ENCODE results near the gene CTNNA2. TPM values are rescaled to one million over a fixed set of nuclear protein-coding genes. Genes with fewer than 3 reads are reported as not detected.

Gene CTNNA2
- total RNA-seq, 1 donor from 2014 or later: 2.9 TPM

DNA sequence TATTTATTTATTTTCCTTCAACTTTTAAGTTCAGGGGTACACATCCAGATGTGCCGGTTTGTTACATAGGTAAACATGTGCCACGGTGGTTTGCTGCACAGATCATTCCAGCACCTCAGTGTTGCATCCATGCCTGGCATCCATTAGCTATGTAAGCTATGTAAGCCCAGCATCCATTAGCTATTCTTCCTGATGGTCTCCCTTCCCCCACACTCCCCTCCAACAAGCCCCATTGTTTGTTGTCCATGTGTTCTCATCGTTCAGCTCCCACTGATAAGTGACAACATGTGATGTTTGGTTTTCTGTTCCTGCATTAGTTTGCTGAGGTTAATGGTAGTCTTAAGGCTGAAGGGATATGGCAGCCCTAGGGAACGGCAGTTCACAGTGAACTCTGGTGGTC lies 203.4 kb downstream of the CTNNA2 start:
- Histone ChIP-seq H3K27me3 (no peaks in the 10 kb centered on the region), H3K36me3 (no peaks in the 10 kb centered on the region), H3K27ac (no peak overlapping the region), H3K4me1 (no peaks in the 10 kb centered on the region), H3K4me3 (no peak overlapping the region), H3K9me3 (no peaks in the 10 kb centered on the region)
- intact Hi-C loops (cut with DNase I): no loop called here
- no peak for DNase-seq (ENCODE audit: extremely low spot score in 2 of 2)
- TF ChIP-seq, protein P1, sequence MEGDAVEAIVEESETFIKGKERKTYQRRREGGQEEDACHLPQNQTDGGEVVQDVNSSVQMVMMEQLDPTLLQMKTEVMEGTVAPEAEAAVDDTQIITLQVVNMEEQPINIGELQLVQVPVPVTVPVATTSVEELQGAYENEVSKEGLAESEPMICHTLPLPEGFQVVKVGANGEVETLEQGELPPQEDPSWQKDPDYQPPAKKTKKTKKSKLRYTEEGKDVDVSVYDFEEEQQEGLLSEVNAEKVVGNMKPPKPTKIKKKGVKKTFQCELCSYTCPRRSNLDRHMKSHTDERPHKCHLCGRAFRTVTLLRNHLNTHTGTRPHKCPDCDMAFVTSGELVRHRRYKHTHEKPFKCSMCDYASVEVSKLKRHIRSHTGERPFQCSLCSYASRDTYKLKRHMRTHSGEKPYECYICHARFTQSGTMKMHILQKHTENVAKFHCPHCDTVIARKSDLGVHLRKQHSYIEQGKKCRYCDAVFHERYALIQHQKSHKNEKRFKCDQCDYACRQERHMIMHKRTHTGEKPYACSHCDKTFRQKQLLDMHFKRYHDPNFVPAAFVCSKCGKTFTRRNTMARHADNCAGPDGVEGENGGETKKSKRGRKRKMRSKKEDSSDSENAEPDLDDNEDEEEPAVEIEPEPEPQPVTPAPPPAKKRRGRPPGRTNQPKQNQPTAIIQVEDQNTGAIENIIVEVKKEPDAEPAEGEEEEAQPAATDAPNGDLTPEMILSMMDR (IDR thresholded peaks at IDR 0.05): no peak
- TF ChIP-seq POLR2A (IDR thresholded peaks at IDR 0.05) (no peak), POLR2AphosphoS5 (IDR thresholded peaks at IDR 0.05; ENCODE audit: insufficient read depth in 1 of 2, low read depth in 1 of 2) (no peak)

DNA sequence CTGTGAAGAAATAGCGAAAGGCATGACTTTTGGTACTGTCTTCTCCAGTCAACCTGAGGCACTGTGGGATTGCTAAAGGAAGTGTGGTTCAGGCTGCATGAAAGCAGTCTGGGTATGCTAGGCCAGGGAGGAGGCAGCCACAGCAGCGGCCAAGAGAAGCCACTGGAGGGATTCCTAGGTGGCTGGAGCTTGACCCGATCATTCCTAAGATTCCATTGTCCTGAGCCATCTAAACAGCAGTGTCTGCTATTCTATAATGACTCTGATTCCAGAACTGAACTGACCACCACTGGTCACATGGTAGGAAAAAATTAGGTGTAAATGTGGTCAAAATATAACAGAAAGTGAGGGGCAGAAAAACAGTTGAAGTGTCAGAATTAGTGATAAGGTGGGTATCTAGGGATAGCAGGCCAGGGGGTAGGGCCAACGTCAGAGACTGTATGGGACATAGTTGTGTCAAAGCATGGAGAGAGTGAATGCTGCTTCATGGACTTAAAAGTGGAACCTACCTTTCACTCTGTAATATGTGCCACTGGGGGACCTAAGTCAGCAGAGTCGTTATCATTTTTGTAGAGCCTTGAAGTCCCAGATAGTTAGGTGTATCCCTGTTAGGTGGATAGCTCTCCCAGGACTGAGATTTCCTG lies 204.6 kb downstream of the CTNNA2 start:
- TF ChIP-seq POLR2A (IDR thresholded peaks at IDR 0.05): no peak
- no peak for TF ChIP-seq POLR2AphosphoS5 (IDR thresholded peaks at IDR 0.05; ENCODE audit: insufficient read depth in 1 of 2, low read depth in 1 of 2)
- TF ChIP-seq, protein P1 (IDR thresholded peaks at IDR 0.05): no peak
- intact Hi-C loops (cut with DNase I): no loop called here
- no peaks in the 10 kb centered on the region for H3K4me1 ChIP-seq

DNA sequence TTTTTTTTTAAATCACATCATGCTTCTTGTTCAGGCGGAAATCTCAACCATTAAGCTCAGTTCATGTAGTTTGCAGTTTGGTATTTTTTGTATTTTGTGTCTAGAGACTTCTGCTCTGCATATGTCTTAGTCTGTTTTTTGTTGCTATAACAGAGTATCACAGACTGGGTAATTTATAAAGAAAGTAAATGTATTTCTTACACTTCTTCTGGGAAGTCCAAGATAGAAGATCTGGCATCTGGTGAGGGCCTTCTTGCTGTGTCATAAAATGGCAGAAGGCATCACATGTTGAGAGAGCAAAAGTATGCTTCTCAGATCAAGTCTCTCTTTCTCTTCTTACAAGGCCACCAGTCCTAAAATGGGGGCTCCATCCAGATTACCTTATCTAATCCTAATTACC lies 208.2 kb downstream of the CTNNA2 start:
- Histone ChIP-seq H3K4me3 (no peak overlapping the region), H3K27me3 (no peaks in the 10 kb centered on the region), H3K27ac (no peak overlapping the region), H3K9me3 (no peaks in the 10 kb centered on the region), H3K36me3 (no peaks in the 10 kb centered on the region), H3K4me1 (no peaks in the 10 kb centered on the region)
- TF ChIP-seq POLR2AphosphoS5 (IDR thresholded peaks at IDR 0.05; ENCODE audit: insufficient read depth in 1 of 2, low read depth in 1 of 2): no peak
- TF ChIP-seq POLR2A (IDR thresholded peaks at IDR 0.05): no peak
- TF ChIP-seq, protein P1 (IDR thresholded peaks at IDR 0.05): no peak
- intact Hi-C loops (cut with DNase I): no loop called here
- no peak for DNase-seq (ENCODE audit: extremely low spot score in 2 of 2)

More for the DNA sequence above, 204.6 kb downstream of the CTNNA2 start:
- Histone ChIP-seq H3K27me3 (no peaks in the 10 kb centered on the region), H3K4me3 (no peak overlapping the region), H3K27ac (no peak overlapping the region), H3K9me3 (no peaks in the 10 kb centered on the region), H3K36me3 (no peaks in the 10 kb centered on the region)
- no peak for DNase-seq (ENCODE audit: extremely low spot score in 2 of 2)

DNA sequence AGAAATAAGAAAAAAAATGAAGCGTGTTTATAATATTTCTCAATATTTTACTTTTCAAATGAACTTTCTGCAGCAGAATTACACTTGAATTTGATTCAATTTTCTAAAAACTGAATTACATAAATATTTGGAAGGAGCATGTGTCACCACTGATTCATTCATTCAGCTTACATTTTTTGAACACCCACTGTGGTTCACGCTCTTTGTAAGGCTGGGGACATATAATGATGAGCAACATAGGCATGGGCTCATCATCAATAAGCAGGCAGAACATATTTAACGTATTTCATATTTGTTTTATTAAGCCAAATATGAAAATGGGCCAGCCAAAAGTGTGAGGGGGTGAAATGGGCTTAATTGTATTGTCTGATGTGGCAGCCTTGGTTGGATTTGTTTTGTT lies 209.1 kb downstream of the CTNNA2 start:
- H3K27me3 ChIP-seq: no peaks in the 10 kb centered on the region
- TF ChIP-seq, protein P1 (IDR thresholded peaks at IDR 0.05): no peak
- no peak for TF ChIP-seq POLR2A (IDR thresholded peaks at IDR 0.05)
- TF ChIP-seq POLR2AphosphoS5 (IDR thresholded peaks at IDR 0.05; ENCODE audit: insufficient read depth in 1 of 2, low read depth in 1 of 2): no peak
- H3K4me3 ChIP-seq: no peak overlapping the region
- no peaks in the 10 kb centered on the region for H3K4me1 ChIP-seq
- intact Hi-C loops (cut with DNase I): no loop called here
- H3K36me3 ChIP-seq: no peaks in the 10 kb centered on the region
- DNase-seq (ENCODE audit: extremely low spot score in 2 of 2): no peak
- H3K27ac ChIP-seq: no peak overlapping the region
- no peaks in the 10 kb centered on the region for H3K9me3 ChIP-seq

DNA sequence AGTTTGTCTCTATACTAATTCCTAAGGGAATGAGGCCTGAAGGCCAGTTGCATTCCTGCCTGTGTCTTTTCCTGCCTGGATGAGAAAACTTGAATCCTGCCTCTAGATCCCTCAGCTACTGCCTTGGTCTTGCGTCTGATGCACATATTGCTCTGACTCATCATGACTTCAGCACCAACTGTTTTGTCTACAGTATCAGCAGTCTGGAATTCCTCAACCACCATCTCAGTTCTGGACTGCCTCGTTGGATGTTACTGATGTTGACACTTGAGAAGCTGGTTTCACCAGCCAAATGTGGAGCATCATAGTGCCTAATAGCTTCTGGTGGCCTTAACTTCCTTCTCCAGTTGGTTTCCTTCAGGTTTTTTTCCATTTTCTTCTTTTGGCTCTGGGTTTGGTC lies 211.0 kb downstream of the CTNNA2 start:
- H3K4me3 ChIP-seq: no peak overlapping the region
- H3K27ac ChIP-seq: no peak overlapping the region
- H3K4me1 ChIP-seq: no peaks in the 10 kb centered on the region
- no peaks in the 10 kb centered on the region for H3K27me3 ChIP-seq
- intact Hi-C loops (cut with DNase I): no loop called here
- no peaks in the 10 kb centered on the region for H3K9me3 ChIP-seq
- DNase-seq (ENCODE audit: extremely low spot score in 2 of 2): no peak
- no peaks in the 10 kb centered on the region for H3K36me3 ChIP-seq
- TF ChIP-seq POLR2AphosphoS5 (IDR thresholded peaks at IDR 0.05; ENCODE audit: insufficient read depth in 1 of 2, low read depth in 1 of 2): no peak
- TF ChIP-seq POLR2A (IDR thresholded peaks at IDR 0.05): no peak

Measured in vagina (tissue), 2 donors.